ENCODE results near the gene IGBP1. TPM values are rescaled to one million over a fixed set of nuclear protein-coding genes. Genes with fewer than 3 reads are reported as not detected.
"Not testable (repeated sequence)": the region's sequence is repeated elsewhere in the genome, so short reads cannot be mapped to it uniquely, and the experiment has no call there.

Gene IGBP1
- total and polyA plus RNA-seq, 10 of the 15 experiments (the other 5 are each of a cell fraction or from before 2014, with no cell fraction given): 29.7 to 120 (median 58.7) TPM

DNA sequence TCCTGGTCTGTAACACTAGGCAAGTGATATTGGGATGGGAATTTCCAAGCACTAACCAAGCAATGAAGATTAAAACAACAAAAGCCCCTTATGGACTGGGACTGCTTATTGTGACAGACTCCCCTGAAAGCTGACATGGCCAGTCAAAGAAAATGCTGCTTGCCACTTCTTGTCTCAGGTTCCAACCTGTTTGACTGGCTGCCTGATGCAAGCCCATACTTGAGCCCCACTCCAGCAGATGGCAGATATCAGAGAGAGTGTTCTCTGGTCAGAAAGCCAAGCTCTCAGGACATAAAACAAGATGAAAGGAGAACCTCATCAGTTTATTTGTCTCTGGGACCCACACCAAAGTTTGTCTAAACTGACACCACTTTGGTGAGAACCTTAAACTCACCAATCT lies 15.5 kb upstream of the IGBP1 start:
- Histone ChIP-seq H3K9ac (ENCODE audit: control insufficient read depth, insufficient read depth, low read length) (no peak overlapping the region), H3K9me3 (replicated peaks; ENCODE audit: control insufficient read depth, insufficient read depth, low read length) (no peaks in the 10 kb centered on the region; the same call in 2 of the 3 replicates), H4K20me1 (ENCODE audit: control insufficient read depth, insufficient read depth) (no peaks in the 10 kb centered on the region), H3K27ac (ENCODE audit: control insufficient read depth, insufficient read depth) (no peak overlapping the region), H3K36me3 (ENCODE audit: control insufficient read depth in 2 of 2, insufficient read depth in 2 of 2, low read length in 1 of 2) (no peaks in the 10 kb centered on the region), H3K4me3 (no peak overlapping the region), H3K27me3 (replicated peaks in 1 of 2; ENCODE audit: control insufficient read depth in 2 of 2, insufficient read depth in 2 of 2, low read length in 1 of 2) (no peaks in the 10 kb centered on the region), H3K79me2 (ENCODE audit: control insufficient read depth, insufficient read depth, low read length) (no peaks in the 10 kb centered on the region), H3K4me2 (ENCODE audit: control insufficient read depth, insufficient read depth) (no peak overlapping the region), H3K4me1 (ENCODE audit: control insufficient read depth, insufficient read depth, low read length) (no peaks in the 10 kb centered on the region), H2AFZ (ENCODE audit: control insufficient read depth, low read depth, low read length) (no peak overlapping the region)
- no peak for DNase-seq (ENCODE audit: low read depth, low spot score)
- POLR2A ChIA-PET: no interaction called here
- intact Hi-C loops (cut with micrococcal nuclease; ENCODE audit: unreplicated experiment): no loop called here
- ATAC-seq: no peak
- RAD21 ChIA-PET (ENCODE audit: unreplicated experiment): no interaction called here
- CTCF ChIA-PET: no interaction called here
- BruUV-seq (replicated peaks): no TSS peak
- SMC1A ChIA-PET (ENCODE audit: uncharacterized antibody, unreplicated experiment): no interaction called here
- FAIRE-seq: no peak
- TF ChIP-seq POLR2AphosphoS2 (IDR thresholded peaks at IDR 0.05; ENCODE audit: low read depth, low read length) (no peak), ZBTB33 (IDR thresholded peaks at IDR 0.05) (no peak)
- in situ Hi-C loops (cut with MboI): no loop called here

DNA sequence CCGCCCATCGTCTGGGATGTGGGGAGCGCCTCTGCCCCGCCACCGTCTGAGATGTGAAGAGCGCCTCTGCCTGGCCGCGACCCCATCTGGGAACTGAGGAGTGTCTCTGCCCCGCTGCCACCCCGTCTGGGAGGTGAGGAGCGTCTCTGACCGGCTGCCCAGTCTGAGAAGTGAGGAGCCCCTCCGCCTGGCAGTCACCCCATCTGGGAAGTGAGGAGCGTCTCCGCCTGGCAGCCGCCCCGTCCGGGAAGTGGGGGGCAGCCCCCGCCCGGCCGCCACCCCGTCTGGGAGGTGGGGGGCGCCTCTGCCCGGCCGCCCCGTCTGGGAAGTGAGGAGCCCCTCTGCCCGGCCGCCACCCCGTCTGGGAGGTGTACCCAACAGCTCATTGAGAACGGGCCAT lies 10.2 kb upstream of the IGBP1 start:
- BruUV-seq (replicated peaks); CTCF ChIA-PET; H4K20me1 ChIP-seq (ENCODE audit: control insufficient read depth, insufficient read depth); RAD21 ChIA-PET (ENCODE audit: unreplicated experiment); ATAC-seq; H3K9me3 ChIP-seq (replicated peaks; ENCODE audit: control insufficient read depth, insufficient read depth, low read length); H3K4me2 ChIP-seq (ENCODE audit: control insufficient read depth, insufficient read depth); SMC1A ChIA-PET (ENCODE audit: uncharacterized antibody, unreplicated experiment); H3K79me2 ChIP-seq (ENCODE audit: control insufficient read depth, insufficient read depth, low read length); H3K36me3 ChIP-seq (ENCODE audit: control insufficient read depth in 2 of 2, insufficient read depth in 2 of 2, low read length in 1 of 2); H3K4me3 ChIP-seq; intact Hi-C loops (cut with micrococcal nuclease; ENCODE audit: unreplicated experiment); H3K27me3 ChIP-seq (replicated peaks in 1 of 2; ENCODE audit: control insufficient read depth in 2 of 2, insufficient read depth in 2 of 2, low read length in 1 of 2); in situ Hi-C loops (cut with MboI); POLR2A ChIA-PET; FAIRE-seq; H3K27ac ChIP-seq (ENCODE audit: control insufficient read depth, insufficient read depth); H2AFZ ChIP-seq (ENCODE audit: control insufficient read depth, low read depth, low read length); DNase-seq (ENCODE audit: low read depth, low spot score); H3K4me1 ChIP-seq (ENCODE audit: control insufficient read depth, insufficient read depth, low read length); H3K9ac ChIP-seq (ENCODE audit: control insufficient read depth, insufficient read depth, low read length): not testable (repeated sequence)
- 92% methylated on average over 15 of the region's 30 CpGs for WGBS (ENCODE audit: insufficient coverage, insufficient replicate concordance, low lambda C conversion rate, missing lambda C conversion rate)

Measured in GM12878 (cell line).